Mesodermal cell (in vitro differentiated cells): ENCODE data around the gene LLGL2. TPM values are rescaled to one million over a fixed set of nuclear protein-coding genes. Genes with fewer than 3 reads are reported as not detected.
"Not testable (repeated sequence)": the region's sequence is repeated elsewhere in the genome, so short reads cannot be mapped to it uniquely, and the experiment has no call there.

Experiments
- H3K27ac ChIP-seq: 2 replicates; pipeline ENCODE4 v1.7.0; 2013; ENCODE audit warnings: mild to moderate bottlenecking, low read depth, low read length, moderate library complexity; ENCODE audit not compliant: severe bottlenecking
- H3K36me3 ChIP-seq: 2 replicates; pipeline ENCODE4 v1.7.1; 2013; ENCODE audit warnings: mild to moderate bottlenecking, low read length, moderate library complexity; ENCODE audit not compliant: control insufficient read depth, insufficient read depth
- H3K4me1 ChIP-seq: one replicate; pipeline ENCODE4 v1.7.1; 2013; ENCODE audit warnings: mild to moderate bottlenecking, low read length; ENCODE audit not compliant: insufficient read depth, control insufficient read depth, poor library complexity, severe bottlenecking
- H3K4me3 ChIP-seq: 2 replicates; pipeline ENCODE4 v1.7.0; 2013; ENCODE audit warnings: low read length, control low read depth, mild to moderate bottlenecking; ENCODE audit not compliant: insufficient read depth, poor library complexity, severe bottlenecking; ENCODE audit errors: extremely low read depth
- H3K9me3 ChIP-seq: 2 replicates; pipeline ENCODE4 v1.7.1; 2013; ENCODE audit warnings: mild to moderate bottlenecking, low read length, moderate library complexity; ENCODE audit not compliant: control insufficient read depth
- WGBS, 2 experiments: methylation state at CpG; one replicate each; pipeline ENCODE4 v1.1.5; 2013; ENCODE audit warnings: missing lambda C conversion rate in 2 of 2; ENCODE audit not compliant: insufficient coverage in 2 of 2; 5-methylcytosine and 5-hydroxymethylcytosine counted together
- polyA plus RNA-seq, 2 experiments: library from polyadenylated mRNA; stranded (reverse); fragments of 50-300 nt; gene quantifications; one replicate each; pipeline ENCODE4 v1.2.3, GENCODE V29; 2013

Gene LLGL2, protein sequence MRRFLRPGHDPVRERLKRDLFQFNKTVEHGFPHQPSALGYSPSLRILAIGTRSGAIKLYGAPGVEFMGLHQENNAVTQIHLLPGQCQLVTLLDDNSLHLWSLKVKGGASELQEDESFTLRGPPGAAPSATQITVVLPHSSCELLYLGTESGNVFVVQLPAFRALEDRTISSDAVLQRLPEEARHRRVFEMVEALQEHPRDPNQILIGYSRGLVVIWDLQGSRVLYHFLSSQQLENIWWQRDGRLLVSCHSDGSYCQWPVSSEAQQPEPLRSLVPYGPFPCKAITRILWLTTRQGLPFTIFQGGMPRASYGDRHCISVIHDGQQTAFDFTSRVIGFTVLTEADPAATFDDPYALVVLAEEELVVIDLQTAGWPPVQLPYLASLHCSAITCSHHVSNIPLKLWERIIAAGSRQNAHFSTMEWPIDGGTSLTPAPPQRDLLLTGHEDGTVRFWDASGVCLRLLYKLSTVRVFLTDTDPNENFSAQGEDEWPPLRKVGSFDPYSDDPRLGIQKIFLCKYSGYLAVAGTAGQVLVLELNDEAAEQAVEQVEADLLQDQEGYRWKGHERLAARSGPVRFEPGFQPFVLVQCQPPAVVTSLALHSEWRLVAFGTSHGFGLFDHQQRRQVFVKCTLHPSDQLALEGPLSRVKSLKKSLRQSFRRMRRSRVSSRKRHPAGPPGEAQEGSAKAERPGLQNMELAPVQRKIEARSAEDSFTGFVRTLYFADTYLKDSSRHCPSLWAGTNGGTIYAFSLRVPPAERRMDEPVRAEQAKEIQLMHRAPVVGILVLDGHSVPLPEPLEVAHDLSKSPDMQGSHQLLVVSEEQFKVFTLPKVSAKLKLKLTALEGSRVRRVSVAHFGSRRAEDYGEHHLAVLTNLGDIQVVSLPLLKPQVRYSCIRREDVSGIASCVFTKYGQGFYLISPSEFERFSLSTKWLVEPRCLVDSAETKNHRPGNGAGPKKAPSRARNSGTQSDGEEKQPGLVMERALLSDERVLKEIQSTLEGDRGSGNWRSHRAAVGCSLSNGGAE
- 26.5 TPM for polyA plus RNA-seq (2013, experiment 1 of 2)
- 26.0 TPM for polyA plus RNA-seq (2013, experiment 2 of 2)

DNA sequence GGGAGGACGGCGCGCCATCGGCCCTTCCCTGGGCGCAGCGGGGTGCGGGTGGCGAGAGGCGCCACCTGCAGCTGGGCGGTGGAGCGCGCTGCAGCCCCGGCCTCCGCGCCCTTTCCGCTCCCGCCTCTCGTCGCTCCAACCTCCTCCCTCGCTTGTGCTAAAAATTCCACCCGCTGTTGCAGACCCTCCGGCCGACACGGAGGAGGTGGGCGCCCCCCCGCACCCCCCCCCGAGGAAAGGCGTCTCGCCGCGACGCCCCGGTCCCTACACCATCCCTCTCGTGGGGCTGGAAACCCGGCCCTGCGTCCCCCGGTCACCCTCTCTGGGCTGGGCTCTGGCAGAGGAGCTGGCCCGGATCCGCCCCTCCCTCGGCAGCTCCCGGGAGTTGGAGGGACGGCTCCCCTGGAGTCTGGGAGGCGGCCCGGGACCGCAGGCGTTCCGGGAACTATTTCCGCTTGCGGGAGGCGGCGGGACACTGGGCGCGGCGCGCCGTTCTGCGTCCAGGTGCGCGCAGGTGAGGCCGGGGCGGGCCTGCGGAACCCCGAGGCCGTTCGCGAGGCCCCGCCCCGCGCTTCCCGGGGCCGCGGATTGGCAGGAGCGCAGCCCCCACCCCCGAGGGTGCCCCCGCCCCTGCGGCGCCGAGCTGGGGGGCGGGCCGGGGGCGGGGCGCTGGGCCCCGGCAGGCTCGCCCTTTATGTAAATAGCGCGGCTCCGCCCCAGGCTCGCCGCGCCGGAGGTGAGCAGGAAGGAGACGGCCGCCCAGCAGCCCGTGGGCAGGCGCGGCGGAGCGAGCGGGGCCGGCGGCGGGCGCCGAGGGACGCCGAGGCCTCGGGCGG lies at the start of gene LLGL2:
Gene LLGL2 (plus strand): TSS at position 728 of the 836 bp plus-strand sequence. CDS start 17,730 bp downstream, outside the sequence.
- Histone ChIP-seq H3K4me1 (peaks cover 12% of the 10 kb centered on the region), H3K27ac (no peak within 1 kb of the TSS), H3K36me3 (peaks cover 34% of the 10 kb centered on the region), H3K9me3 (no peaks in the 10 kb centered on the region), H3K4me3 (peak within 1 kb of the TSS; percentile 61)
- 0% methylated on average over 55 to 78 of the region's 108 CpGs for WGBS, 2 experiments

DNA sequence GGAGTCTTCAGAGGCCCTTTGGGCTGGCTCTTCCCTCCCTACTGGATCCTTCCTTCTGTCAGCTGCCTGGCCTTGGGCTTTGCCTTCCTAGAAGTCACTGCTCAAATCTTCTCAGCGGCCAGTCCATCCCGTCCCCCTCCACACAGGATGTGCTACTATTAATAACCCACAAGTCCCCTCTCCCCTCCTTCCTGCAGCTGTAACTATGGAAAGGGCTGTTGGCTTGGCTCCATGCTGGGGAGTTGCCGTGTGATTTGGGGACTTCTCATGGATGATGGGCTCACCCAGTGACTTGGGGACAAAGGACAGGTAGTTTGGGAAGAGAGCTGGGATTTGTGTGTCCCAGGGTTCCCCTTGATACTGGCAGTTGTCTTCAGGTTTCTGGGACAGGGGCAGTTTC lies 49.6 kb upstream of the LLGL2 start:
- Histone ChIP-seq H3K27ac (peak overlapping the region; percentile 29), H3K4me3 (no peak overlapping the region)

DNA sequence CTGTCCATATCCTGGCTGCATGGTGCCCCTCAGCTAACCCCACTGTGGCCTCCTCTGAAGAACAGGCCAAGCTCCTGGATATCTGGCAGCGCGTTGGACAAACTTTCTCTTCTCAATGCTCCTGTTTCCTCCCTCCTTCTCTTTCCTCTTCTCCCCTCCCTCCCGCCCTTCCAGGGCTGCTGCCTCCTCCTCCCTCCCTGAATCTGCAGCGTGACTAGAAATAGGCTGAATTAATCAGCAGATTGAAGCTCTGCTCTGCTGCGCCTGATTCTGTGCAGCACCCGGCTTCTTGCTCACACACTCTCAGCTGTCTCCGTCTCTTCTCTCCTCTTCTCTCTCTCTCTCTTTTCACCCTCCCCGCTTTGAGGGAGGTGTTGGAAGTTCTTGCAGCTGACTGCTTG lies 49.2 kb upstream of the LLGL2 start:
- Histone ChIP-seq H3K4me1 (peaks cover 18% of the 10 kb centered on the region), H3K27ac (peak overlapping the region; percentile 49), H3K9me3 (no peaks in the 10 kb centered on the region), H3K4me3 (no peak overlapping the region), H3K36me3 (peaks cover 21% of the 10 kb centered on the region)
- 60 to 84% methylated on average over 2 to 7 of the region's 8 CpGs for WGBS, 2 experiments

More for the DNA sequence above, 49.6 kb upstream of the LLGL2 start:
- Histone ChIP-seq H3K9me3 (no peaks in the 10 kb centered on the region), H3K4me1 (peaks cover 17% of the 10 kb centered on the region), H3K36me3 (peaks cover 21% of the 10 kb centered on the region)
- WGBS, 2 experiments = 80 to 93% methylated on average over 1 to 3 of the region's 3 CpGs

DNA sequence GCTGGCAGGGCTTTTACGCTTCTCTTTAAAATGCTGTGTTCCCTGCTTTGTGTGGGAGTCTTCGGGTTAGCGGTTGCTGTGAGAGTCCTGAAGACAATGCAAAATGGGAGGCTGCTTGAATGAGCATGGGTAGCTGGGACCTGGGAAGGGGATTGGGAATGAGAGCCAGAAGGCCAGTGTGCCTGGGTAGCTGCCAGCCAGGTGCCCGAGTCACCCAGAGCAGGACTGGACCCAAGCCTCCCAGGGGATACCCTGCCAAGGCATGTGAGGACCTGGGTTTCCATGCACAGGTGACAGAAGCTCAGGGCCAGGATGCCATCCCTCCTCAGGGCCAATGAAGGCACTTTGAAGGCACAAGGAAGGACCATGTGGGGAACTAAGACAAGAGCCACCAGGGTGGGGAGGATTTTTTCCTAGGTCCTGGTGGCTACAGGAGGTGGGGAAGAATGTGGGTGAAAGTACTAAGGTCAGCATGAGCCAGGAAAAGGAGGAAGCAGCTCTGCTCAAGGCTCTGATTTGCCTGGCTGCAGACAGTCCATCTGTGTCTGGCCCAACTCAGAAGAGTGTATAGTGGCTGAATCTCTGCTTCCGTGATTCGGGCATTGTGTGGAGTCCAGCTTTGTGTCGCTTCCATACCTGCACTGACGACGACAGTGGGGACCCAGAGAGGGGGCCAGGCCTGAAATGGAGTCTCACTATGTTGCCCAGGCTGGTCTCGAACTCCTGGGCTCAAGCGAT lies 48.6 kb upstream of the LLGL2 start:
- Histone ChIP-seq H3K27ac (peak overlapping the region; percentile 49), H3K9me3 (no peaks in the 10 kb centered on the region), H3K36me3 (peaks cover 20% of the 10 kb centered on the region), H3K4me1 (peaks cover 18% of the 10 kb centered on the region), H3K4me3 (no peak overlapping the region)
- WGBS, 2 experiments = 87 to 88% methylated on average over 11 of the region's 11 CpGs

DNA sequence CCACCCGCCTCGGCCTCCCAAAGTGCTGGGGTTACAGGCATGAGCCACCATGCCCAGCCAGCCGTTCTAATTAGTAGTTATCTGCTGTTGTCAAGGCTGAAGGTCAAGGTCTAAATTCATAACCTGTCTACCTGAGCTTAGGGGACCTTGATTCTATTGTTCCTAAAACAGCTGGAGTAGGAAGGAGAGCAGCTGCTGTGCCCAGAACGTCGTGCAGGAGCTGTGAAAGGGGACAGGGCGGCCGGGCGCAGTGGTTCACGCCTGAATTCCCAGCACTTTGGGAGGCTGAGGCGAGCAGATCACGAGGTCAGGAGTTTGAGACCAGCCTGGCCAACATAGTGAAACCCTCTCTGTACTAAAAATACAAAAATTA lies 48.0 kb upstream of the LLGL2 start:
- H3K4me1 ChIP-seq = peaks cover 18% of the 10 kb centered on the region
- not testable (repeated sequence) for H3K27ac ChIP-seq, H3K4me3 ChIP-seq, H3K9me3 ChIP-seq
- H3K36me3 ChIP-seq = peaks cover 17% of the 10 kb centered on the region
- WGBS, 2 experiments = 97 to 100% methylated on average over 4 to 11 of the region's 11 CpGs

DNA sequence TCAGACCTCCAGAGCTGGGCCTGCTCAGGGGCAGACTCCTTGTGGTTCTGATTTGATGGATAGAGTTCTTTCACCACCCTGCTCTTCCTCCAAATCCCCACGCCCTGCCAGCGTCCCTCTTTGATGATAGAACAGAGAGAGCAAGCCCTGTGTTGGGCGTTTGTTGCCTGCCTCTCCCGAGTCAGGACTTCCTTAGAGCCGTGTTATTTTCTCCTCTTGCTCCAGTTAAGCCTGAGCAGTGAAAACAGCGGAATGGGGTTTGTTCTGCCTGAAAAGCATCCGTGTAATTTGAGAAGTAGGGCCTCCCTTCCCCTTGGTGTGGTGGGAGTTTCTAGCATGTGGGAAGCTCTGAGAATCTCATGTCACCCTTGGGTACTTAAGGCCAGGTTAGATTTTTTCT lies 47.0 kb upstream of the LLGL2 start:
- H3K27ac ChIP-seq = peak overlapping the region; percentile 47
- H3K4me3 ChIP-seq = no peak overlapping the region
- H3K36me3 ChIP-seq = peaks cover 10% of the 10 kb centered on the region
- 38 to 61% methylated on average over 3 to 6 of the region's 7 CpGs for WGBS, 2 experiments
- H3K9me3 ChIP-seq = no peaks in the 10 kb centered on the region
- H3K4me1 ChIP-seq = peaks cover 18% of the 10 kb centered on the region

DNA sequence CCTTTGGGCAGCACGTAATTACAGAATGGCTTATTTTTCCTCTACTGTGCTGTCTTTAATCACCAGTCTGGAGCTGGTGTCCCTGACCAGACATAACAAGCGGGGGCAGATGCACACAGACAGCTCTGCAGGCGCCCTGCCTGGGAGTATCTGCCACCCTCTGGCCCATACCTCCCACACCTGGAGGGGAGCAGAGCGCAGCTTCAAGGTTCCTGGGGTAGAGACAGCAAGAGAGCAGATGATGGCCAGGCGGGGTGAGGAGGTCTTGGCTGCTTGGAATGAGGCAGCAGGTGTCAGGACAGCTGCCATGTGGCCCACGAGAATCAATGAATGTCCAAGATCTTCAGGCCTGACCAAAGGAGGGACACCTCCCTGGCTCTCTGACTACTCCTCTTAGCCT lies 45.2 kb upstream of the LLGL2 start:
- H3K36me3 ChIP-seq = peaks cover 9% of the 10 kb centered on the region
- 96 to 100% methylated on average over 4 to 6 of the region's 6 CpGs for WGBS, 2 experiments
- H3K9me3 ChIP-seq = no peaks in the 10 kb centered on the region
- H3K27ac ChIP-seq = no peak overlapping the region
- H3K4me1 ChIP-seq = peaks cover 14% of the 10 kb centered on the region
- H3K4me3 ChIP-seq = no peak overlapping the region

DNA sequence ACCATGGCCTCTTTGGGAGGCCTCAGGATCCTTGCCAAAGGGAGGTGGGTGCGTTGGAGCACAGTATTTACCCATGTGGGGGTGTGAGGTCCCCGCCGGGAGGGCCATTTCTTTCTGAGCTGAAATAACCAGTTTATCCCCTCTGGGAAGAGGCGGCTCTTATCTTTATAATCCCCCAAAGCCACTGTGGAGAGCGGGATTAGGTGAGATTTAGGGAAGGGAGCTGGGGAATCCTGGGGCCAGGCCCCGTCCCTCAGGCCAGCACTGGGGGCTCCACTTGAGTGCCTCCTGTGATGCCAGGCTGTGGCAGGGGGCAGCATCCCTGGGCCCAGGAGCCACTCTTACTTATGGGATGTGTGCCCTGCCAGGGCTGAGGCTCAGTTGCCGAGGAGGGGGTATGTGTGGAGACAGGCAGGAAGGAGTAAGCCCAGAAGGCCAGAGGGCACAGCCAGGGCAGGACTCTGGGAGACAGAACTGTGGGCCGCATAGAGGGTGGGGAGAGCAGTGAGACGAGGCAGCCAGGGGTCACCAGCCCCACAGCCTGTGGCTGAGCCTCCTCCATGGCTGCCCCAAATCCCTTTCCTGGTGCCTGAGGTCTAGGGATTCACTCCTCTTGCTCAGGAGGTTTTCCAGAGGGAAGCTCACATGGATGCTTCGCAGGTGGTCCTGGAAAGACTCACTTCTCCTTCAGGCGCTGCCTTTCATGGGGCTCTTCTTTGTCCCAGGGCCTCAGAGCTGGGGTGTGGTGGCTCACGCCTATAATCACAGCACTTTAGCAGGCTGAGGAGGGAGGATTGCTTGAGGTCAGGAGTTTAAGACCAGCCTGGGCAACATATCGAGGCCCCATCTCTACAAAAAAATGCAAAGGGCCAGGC lies 44.1 kb upstream of the LLGL2 start:
- WGBS, 2 experiments = 86 to 94% methylated on average over 7 to 10 of the region's 13 CpGs
- Histone ChIP-seq H3K9me3 (no peaks in the 10 kb centered on the region), H3K4me1 (peaks cover 3% of the 10 kb centered on the region), H3K27ac (no peak overlapping the region), H3K36me3 (peaks cover 11% of the 10 kb centered on the region), H3K4me3 (no peak overlapping the region)
